ENCODE data around the gene TNFAIP8L1.

TNFAIP8L1 gene

GRCh38 chr19:4700693-4700970 lies 61.3 kb downstream of the TNFAIP8L1 start:
- Histone ChIP-seq H3K9me3 (ENCODE audit: control insufficient read depth, insufficient read depth, low read depth, low read length) (no peaks in the 10 kb centered on the region), H3K36me3 (ENCODE audit: control insufficient read depth in 2 of 2, insufficient read depth in 1 of 2, low read length in 2 of 2) (peaks cover 15 to 78% of the 10 kb centered on the region in 2 experiments; a peak in 2 of 3 replicates), H3K4me3 (ENCODE audit: low read depth, low read length) (no peak overlapping the region), H3K27ac (ENCODE audit: extremely low read depth, low read depth, low read length) (no peak overlapping the region), H3K4me1 (ENCODE audit: control insufficient read depth, insufficient read depth, low read length) (no peaks in the 10 kb centered on the region)
- ChIA-PET POLR2A (no interaction called here), CTCF (interaction anchor here (0.6 kb wide), 1 partner anchor 111 kb away, joined by 3 read pairs; no protein-coding TSS in a partner anchor)
- TF ChIP-seq ZNF211 (tag by site-specific recombination; IDR thresholded peaks at IDR 0.05; ENCODE audit: low read depth) (no peak), KLF8 (tag by site-specific recombination; IDR thresholded peaks at IDR 0.05) (no peak), ZNF16 (tag by site-specific recombination; IDR thresholded peaks at IDR 0.05; ENCODE audit: low read depth) (no peak), SCRT1 (tag by site-specific recombination; IDR thresholded peaks at IDR 0.05; ENCODE audit: borderline replicate concordance) (no peak), ZFP41 (tag by site-specific recombination; IDR thresholded peaks at IDR 0.05; ENCODE audit: borderline replicate concordance) (no peak), ZSCAN23 (tag by site-specific recombination; IDR thresholded peaks at IDR 0.05) (no peak), SCRT2 (tag by site-specific recombination; IDR thresholded peaks at IDR 0.05) (no peak), GFI1B (tag by site-specific recombination; IDR thresholded peaks at IDR 0.05) (no peak), ZNF621 (tag by site-specific recombination; IDR thresholded peaks at IDR 0.05) (no peak), ZNF514 (tag by site-specific recombination; IDR thresholded peaks at IDR 0.05) (no peak), ZNF324 (tag by site-specific recombination; IDR thresholded peaks at IDR 0.05) (no peak), ZNF776 (tag by site-specific recombination; IDR thresholded peaks at IDR 0.05; ENCODE audit: borderline replicate concordance) (no peak), ZNF549 (tag by site-specific recombination; IDR thresholded peaks at IDR 0.05) (no peak), PBX3 (CRISPR knock-in tag; IDR thresholded peaks at IDR 0.05) (no peak), ZNF202 (tag by site-specific recombination; IDR thresholded peaks at IDR 0.05; ENCODE audit: borderline replicate concordance) (no peak), ZNF23 (tag by site-specific recombination; IDR thresholded peaks at IDR 0.05; ENCODE audit: borderline replicate concordance) (no peak)
- TF ChIP-seq, protein P1, sequence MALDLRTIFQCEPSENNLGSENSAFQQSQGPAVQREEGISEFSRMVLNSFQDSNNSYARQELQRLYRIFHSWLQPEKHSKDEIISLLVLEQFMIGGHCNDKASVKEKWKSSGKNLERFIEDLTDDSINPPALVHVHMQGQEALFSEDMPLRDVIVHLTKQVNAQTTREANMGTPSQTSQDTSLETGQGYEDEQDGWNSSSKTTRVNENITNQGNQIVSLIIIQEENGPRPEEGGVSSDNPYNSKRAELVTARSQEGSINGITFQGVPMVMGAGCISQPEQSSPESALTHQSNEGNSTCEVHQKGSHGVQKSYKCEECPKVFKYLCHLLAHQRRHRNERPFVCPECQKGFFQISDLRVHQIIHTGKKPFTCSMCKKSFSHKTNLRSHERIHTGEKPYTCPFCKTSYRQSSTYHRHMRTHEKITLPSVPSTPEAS (tag by site-specific recombination; IDR thresholded peaks at IDR 0.05): no peak
- TF ChIP-seq, protein P2, sequence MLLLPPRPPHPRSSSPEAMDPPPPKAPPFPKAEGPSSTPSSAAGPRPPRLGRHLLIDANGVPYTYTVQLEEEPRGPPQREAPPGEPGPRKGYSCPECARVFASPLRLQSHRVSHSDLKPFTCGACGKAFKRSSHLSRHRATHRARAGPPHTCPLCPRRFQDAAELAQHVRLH (tag by site-specific recombination; IDR thresholded peaks at IDR 0.05): no peak

DNA sequence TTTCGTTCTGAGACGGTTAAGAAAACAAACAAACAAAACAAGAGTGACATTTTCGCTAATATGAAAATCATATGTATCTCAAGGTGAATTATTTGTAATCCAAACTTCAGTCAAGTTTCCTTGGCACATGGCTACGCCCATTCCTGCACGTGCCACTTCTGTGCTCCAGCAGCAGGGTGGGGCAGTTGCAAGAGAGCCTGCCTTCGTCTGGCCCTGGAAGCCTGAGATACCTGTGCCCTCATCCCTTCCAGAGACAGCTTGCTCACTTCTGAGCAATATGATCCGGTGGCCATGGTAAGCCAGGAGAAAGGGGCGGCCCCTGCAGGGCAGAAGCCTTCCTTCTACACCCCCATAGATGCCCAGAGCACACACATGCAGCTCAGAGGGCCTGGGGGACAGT lies 62.2 kb downstream of the TNFAIP8L1 start:
- Histone ChIP-seq H3K27ac (ENCODE audit: extremely low read depth, low read depth, low read length) (no peak overlapping the region), H3K36me3 (ENCODE audit: control insufficient read depth in 2 of 2, insufficient read depth in 1 of 2, low read length in 2 of 2) (peaks cover 13 to 77% of the 10 kb centered on the region in 2 experiments; a peak in 2 of 3 replicates), H3K4me1 (ENCODE audit: control insufficient read depth, insufficient read depth, low read length) (no peaks in the 10 kb centered on the region), H3K9me3 (ENCODE audit: control insufficient read depth, insufficient read depth, low read depth, low read length) (no peaks in the 10 kb centered on the region), H3K4me3 (ENCODE audit: low read depth, low read length) (no peak overlapping the region)
- ChIA-PET CTCF (interaction anchor here (0.9 kb wide), 1 partner anchor 347 kb away, joined by 5 read pairs; no protein-coding TSS in a partner anchor), POLR2A (no interaction called here)
- no peak for TF ChIP-seq ZNF121 (tag by site-specific recombination; IDR thresholded peaks at IDR 0.05)
- no peak for TF ChIP-seq ZNF202 (tag by site-specific recombination; IDR thresholded peaks at IDR 0.05; ENCODE audit: borderline replicate concordance)
- TF ChIP-seq ZNF362 (tag by site-specific recombination; IDR thresholded peaks at IDR 0.05): no peak
- TF ChIP-seq SP3 (tag by site-specific recombination; IDR thresholded peaks at IDR 0.05): no peak
- no peak for TF ChIP-seq ZNF529 (tag by site-specific recombination; IDR thresholded peaks at IDR 0.05; ENCODE audit: insufficient replicate concordance)
- no peak for TF ChIP-seq ZNF510 (tag by site-specific recombination; IDR thresholded peaks at IDR 0.05; ENCODE audit: insufficient replicate concordance)
- TF ChIP-seq OSR2 (tag by site-specific recombination; IDR thresholded peaks at IDR 0.05): no peak

Data from HEK293 (cell line).